SK-N-SH (cell line): ENCODE results near the gene LAMA4. TPM values are rescaled to one million over a fixed set of nuclear protein-coding genes. Genes with fewer than 3 reads are reported as not detected.

Experiments used
- CTCF ChIA-PET: fragments of 300-600, 350-600 bp; formaldehyde crosslinking; extraction: SDS; loops from one replicate; lab custom pipeline; 2021; lab: Yijun Ruan, JAX
- POLR2A ChIA-PET: fragments of 350-600 bp; sonication (Branson Sonifier 250); formaldehyde crosslinking; extraction: SDS; loops from one replicate; lab custom pipeline; 2020; ENCODE audit warnings: antibody characterized with exemption, inconsistent platforms; lab: Yijun Ruan, JAX
- DNase-seq: peaks from one replicate; pipeline ENCODE4 v3.0.0; 2012
- H2AFZ ChIP-seq: fragments of 200-600 bp; sonication (generic); 2 replicates; pipeline ENCODE4 v1.8.1; 2016; ENCODE audit warnings: antibody characterized with exemption, mild to moderate bottlenecking, low read depth
- H3F3A ChIP-seq: fragments of 200-600 bp; sonication (generic); replicated peaks from 2 replicates; pipeline ENCODE3; 2016; ENCODE audit warnings: antibody characterized with exemption, mild to moderate bottlenecking; ENCODE audit not compliant: insufficient read depth
- H3K27ac ChIP-seq, 2 experiments: fragments of 200-500 bp in 1 of 2; fragments of 200-600 bp in 1 of 2; sonication (Bioruptor generic) in 1 of 2; sonication (generic), shearing (Covaris generic) in 1 of 2; 2 replicates each; pipeline versions ENCODE4 v1.5.1 to v1.6.1; 2014 to 2016; ENCODE audit warnings: low read depth in 2 of 2, inconsistent platforms in 1 of 2, low read length in 1 of 2, mild to moderate bottlenecking in 1 of 2, mixed read lengths in 1 of 2
- H3K27me3 ChIP-seq: fragments of 200-600 bp; sonication (generic), shearing (Covaris generic); 2 replicates; pipeline ENCODE4 v1.6.1; 2016; ENCODE audit warnings: mixed run types; ENCODE audit not compliant: insufficient read depth
- H3K36me3 ChIP-seq, 2 experiments: fragments of 200-500 bp in 1 of 2; fragments of 200-600 bp in 1 of 2; sonication (Bioruptor generic) in 1 of 2; sonication (generic) in 1 of 2; replicated peaks in 1 of 2; 2 replicates each; pipeline versions ENCODE3 to v1.5.1; 2014 to 2016; ENCODE audit warnings: low read length in 1 of 2, mild to moderate bottlenecking in 1 of 2; ENCODE audit not compliant: insufficient read depth in 2 of 2, control insufficient read depth in 1 of 2
- H3K4me1 ChIP-seq, 2 experiments: fragments of 200-500 bp in 1 of 2; fragments of 200-600 bp in 1 of 2; sonication (Bioruptor generic) in 1 of 2; sonication (generic), shearing (Covaris generic) in 1 of 2; 2 replicates each; pipeline versions ENCODE4 v1.5.1 to v1.6.1; 2014 to 2016; ENCODE audit warnings: low read depth in 1 of 2, low read length in 1 of 2, mixed run types in 1 of 2; ENCODE audit not compliant: insufficient read depth in 2 of 2, control insufficient read depth in 1 of 2
- H3K4me2 ChIP-seq: fragments of 200-600 bp; sonication (generic), shearing (Covaris generic); 2 replicates; pipeline ENCODE4 v1.6.1; 2017; ENCODE audit warnings: mixed run types
- H3K4me3 ChIP-seq, 2 experiments: fragments of 200-500 bp in 1 of 2; fragments of 200-600 bp in 1 of 2; sonication (Bioruptor generic) in 1 of 2; sonication (generic), shearing (Covaris generic) in 1 of 2; 2 replicates each; pipeline versions ENCODE4 v1.5.1 to v1.8.1; 2014 to 2016; ENCODE audit warnings: low read depth in 2 of 2, inconsistent platforms in 1 of 2, low read length in 1 of 2, mild to moderate bottlenecking in 1 of 2, mixed read lengths in 1 of 2, moderate library complexity in 1 of 2
- H3K79me2 ChIP-seq: fragments of 200-600 bp; sonication (generic); 2 replicates; pipeline ENCODE4 v1.8.1; 2017; ENCODE audit warnings: mild to moderate bottlenecking; ENCODE audit not compliant: insufficient read depth
- H3K9ac ChIP-seq: fragments of 200-600 bp; sonication (generic); 2 replicates; pipeline ENCODE4 v1.6.1; 2017; ENCODE audit warnings: mixed run types
- H3K9me2 ChIP-seq: fragments of 200-600 bp; sonication (generic); 2 replicates; pipeline ENCODE4 v1.6.1; 2017; ENCODE audit warnings: mixed run types
- H3K9me3 ChIP-seq: fragments of 200-600 bp; sonication (generic); 2 replicates; pipeline ENCODE4 v1.6.1; 2017; ENCODE audit warnings: mixed run types, mild to moderate bottlenecking, moderate library complexity
- H4K20me1 ChIP-seq: fragments of 200-600 bp; sonication (generic); 2 replicates; pipeline ENCODE4 v1.6.1; 2017; ENCODE audit warnings: mild to moderate bottlenecking, mixed run types; ENCODE audit not compliant: insufficient read depth
- CHD2 ChIP-seq: fragments of 150-350 bp; IDR thresholded peaks from 2 replicates; pipeline ENCODE4 v1.6.1; 2018; ENCODE audit warnings: low read length; ENCODE audit not compliant: partially characterized antibody
- EP300 ChIP-seq, 2 experiments: IDR thresholded peaks; 2 replicates each; pipeline versions ENCODE4 v1.4.0 to v1.6.1; 2012; ENCODE audit warnings: borderline replicate concordance in 1 of 2, low read depth in 1 of 2, low read length in 1 of 2
- FOXJ3 ChIP-seq: sonication (generic); formaldehyde crosslinking; IDR thresholded peaks from 2 replicates; pipeline ENCODE4 v1.5.1; 2020; ENCODE audit warnings: mild to moderate bottlenecking, missing genetic modification reagents
- JUND ChIP-seq: IDR thresholded peaks from 2 replicates; pipeline ENCODE4 v1.4.0; 2012
- MEF2A ChIP-seq: IDR thresholded peaks from 2 replicates; pipeline ENCODE4 v1.4.0; 2012; ENCODE audit warnings: low read depth, borderline replicate concordance
- MXI1 ChIP-seq: IDR thresholded peaks from 2 replicates; pipeline ENCODE4 v1.6.1; 2012; ENCODE audit warnings: mild to moderate bottlenecking, low read depth, low read length, improper control_type of control experiment
- NFIC ChIP-seq: IDR thresholded peaks from 2 replicates; pipeline ENCODE4 v1.4.0; 2012; ENCODE audit warnings: borderline replicate concordance
- NRF1 ChIP-seq: IDR thresholded peaks from 2 replicates; pipeline ENCODE4 v1.6.1; 2012; ENCODE audit warnings: low read depth, mild to moderate bottlenecking, low read length
- POLR2AphosphoS5 ChIP-seq: IDR thresholded peaks from 2 replicates; pipeline ENCODE4 v1.6.1; 2012; ENCODE audit warnings: low read depth, low read length
- RFX5 ChIP-seq: IDR thresholded peaks from 2 replicates; pipeline ENCODE4 v1.6.1; 2012; ENCODE audit warnings: mild to moderate bottlenecking, improper control_type of control experiment, low read length
- SIN3A ChIP-seq: IDR thresholded peaks from 2 replicates; pipeline ENCODE4 v1.6.1; 2012; ENCODE audit warnings: low read depth, mild to moderate bottlenecking, low read length, moderate library complexity, borderline replicate concordance
- TAF1 ChIP-seq: IDR thresholded peaks from 2 replicates; pipeline ENCODE4 v1.6.1; 2012; ENCODE audit warnings: low read depth, mild to moderate bottlenecking, low read length, moderate library complexity, borderline replicate concordance
- TCF12 ChIP-seq: IDR thresholded peaks from 2 replicates; pipeline ENCODE4 v1.4.0; 2012
- WGBS: methylation state at CpG from one replicate; pipeline ENCODE4 v1.1.6; 2017; ENCODE audit warnings: low lambda C conversion rate; 5-methylcytosine and 5-hydroxymethylcytosine counted together
- polyA plus RNA-seq, 3 experiments: library from polyadenylated mRNA; depleted of rRNA; stranded (reverse); fragments of >200 nt; gene quantifications; 2 replicates each; pipeline ENCODE4 v1.2.3, GENCODE V29; 2012
- TF ChIP-seq, protein P1 (sequence below): IDR thresholded peaks from 2 replicates; pipeline ENCODE4 v1.4.0; 2012; ENCODE audit warnings: low read depth, borderline replicate concordance
- TF ChIP-seq, protein P2 (sequence below): IDR thresholded peaks from 2 replicates; pipeline ENCODE4 v1.6.1; 2012; ENCODE audit warnings: mild to moderate bottlenecking, low read depth, low read length, moderate library complexity
- TF ChIP-seq, protein P3 (sequence below): fragments of 200-600 bp; sonication (generic); IDR thresholded peaks from 2 replicates; pipeline ENCODE4 v1.6.1; 2017; ENCODE audit warnings: antibody characterized with exemption, mild to moderate bottlenecking, moderate library complexity

LAMA4 gene
- polyA plus RNA-seq, 1 of the 3 experiments (the other 2 are of a cell fraction) = 9.4 TPM

DNA sequence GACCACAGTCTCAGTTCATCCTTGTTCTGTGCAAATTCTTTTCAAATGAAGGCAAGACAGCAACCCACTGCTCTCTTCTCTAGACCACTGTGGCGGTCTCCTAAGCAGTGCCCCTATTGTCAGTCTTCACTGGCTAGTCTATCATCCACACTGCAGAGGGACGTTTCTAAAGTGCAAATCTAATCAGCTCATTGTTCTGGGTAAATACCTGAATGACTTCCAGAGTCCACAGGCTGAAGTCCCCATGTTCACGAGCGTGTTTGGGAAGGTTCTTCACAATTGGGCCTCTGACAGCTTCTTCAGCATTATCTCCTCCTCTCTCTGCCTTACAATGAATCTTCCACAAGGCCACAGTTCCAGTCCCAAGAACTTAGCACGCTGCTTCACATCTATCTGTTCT is 73.2 kb downstream of the LAMA4 start:
- 89% methylated on average over 5 of the region's 5 CpGs for WGBS
- no peak for TF ChIP-seq NRF1
- no peak for TF ChIP-seq FOXJ3 (CRISPR knock-in tag)
- TF ChIP-seq, protein P1, sequence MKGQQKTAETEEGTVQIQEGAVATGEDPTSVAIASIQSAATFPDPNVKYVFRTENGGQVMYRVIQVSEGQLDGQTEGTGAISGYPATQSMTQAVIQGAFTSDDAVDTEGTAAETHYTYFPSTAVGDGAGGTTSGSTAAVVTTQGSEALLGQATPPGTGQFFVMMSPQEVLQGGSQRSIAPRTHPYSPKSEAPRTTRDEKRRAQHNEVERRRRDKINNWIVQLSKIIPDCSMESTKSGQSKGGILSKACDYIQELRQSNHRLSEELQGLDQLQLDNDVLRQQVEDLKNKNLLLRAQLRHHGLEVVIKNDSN = no peak
- TF ChIP-seq MXI1 = no peak
- TF ChIP-seq, protein P2, sequence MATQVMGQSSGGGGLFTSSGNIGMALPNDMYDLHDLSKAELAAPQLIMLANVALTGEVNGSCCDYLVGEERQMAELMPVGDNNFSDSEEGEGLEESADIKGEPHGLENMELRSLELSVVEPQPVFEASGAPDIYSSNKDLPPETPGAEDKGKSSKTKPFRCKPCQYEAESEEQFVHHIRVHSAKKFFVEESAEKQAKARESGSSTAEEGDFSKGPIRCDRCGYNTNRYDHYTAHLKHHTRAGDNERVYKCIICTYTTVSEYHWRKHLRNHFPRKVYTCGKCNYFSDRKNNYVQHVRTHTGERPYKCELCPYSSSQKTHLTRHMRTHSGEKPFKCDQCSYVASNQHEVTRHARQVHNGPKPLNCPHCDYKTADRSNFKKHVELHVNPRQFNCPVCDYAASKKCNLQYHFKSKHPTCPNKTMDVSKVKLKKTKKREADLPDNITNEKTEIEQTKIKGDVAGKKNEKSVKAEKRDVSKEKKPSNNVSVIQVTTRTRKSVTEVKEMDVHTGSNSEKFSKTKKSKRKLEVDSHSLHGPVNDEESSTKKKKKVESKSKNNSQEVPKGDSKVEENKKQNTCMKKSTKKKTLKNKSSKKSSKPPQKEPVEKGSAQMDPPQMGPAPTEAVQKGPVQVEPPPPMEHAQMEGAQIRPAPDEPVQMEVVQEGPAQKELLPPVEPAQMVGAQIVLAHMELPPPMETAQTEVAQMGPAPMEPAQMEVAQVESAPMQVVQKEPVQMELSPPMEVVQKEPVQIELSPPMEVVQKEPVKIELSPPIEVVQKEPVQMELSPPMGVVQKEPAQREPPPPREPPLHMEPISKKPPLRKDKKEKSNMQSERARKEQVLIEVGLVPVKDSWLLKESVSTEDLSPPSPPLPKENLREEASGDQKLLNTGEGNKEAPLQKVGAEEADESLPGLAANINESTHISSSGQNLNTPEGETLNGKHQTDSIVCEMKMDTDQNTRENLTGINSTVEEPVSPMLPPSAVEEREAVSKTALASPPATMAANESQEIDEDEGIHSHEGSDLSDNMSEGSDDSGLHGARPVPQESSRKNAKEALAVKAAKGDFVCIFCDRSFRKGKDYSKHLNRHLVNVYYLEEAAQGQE = no peak
- TF ChIP-seq SIN3A = no peak
- TF ChIP-seq, protein P3, sequence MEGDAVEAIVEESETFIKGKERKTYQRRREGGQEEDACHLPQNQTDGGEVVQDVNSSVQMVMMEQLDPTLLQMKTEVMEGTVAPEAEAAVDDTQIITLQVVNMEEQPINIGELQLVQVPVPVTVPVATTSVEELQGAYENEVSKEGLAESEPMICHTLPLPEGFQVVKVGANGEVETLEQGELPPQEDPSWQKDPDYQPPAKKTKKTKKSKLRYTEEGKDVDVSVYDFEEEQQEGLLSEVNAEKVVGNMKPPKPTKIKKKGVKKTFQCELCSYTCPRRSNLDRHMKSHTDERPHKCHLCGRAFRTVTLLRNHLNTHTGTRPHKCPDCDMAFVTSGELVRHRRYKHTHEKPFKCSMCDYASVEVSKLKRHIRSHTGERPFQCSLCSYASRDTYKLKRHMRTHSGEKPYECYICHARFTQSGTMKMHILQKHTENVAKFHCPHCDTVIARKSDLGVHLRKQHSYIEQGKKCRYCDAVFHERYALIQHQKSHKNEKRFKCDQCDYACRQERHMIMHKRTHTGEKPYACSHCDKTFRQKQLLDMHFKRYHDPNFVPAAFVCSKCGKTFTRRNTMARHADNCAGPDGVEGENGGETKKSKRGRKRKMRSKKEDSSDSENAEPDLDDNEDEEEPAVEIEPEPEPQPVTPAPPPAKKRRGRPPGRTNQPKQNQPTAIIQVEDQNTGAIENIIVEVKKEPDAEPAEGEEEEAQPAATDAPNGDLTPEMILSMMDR = no peak
- TF ChIP-seq NFIC = no peak
- no peak for TF ChIP-seq EP300 (IDR thresholded peaks at IDR 0.05; ENCODE audit: borderline replicate concordance in 1 of 2, low read depth in 1 of 2, low read length in 1 of 2)
- TF ChIP-seq TCF12 = no peak
- no peak for TF ChIP-seq MEF2A
- no peak for TF ChIP-seq JUND
- TF ChIP-seq CHD2 = no peak
- no peak for TF ChIP-seq RFX5
- TF ChIP-seq POLR2AphosphoS5 = no peak
- no peak for TF ChIP-seq TAF1
- H3K79me2 ChIP-seq = no peaks in the 10 kb centered on the region
- H3F3A ChIP-seq = no peaks in the 10 kb centered on the region
- no peak overlapping the region for H3K4me2 ChIP-seq
- H3K9ac ChIP-seq = no peak overlapping the region
- no peaks in the 10 kb centered on the region for H3K27me3 ChIP-seq
- H3K9me3 ChIP-seq = no peaks in the 10 kb centered on the region
- ChIA-PET POLR2A (interaction anchor here (0.6 kb wide), 1 partner anchor 130 kb away, joined by 3 read pairs; no protein-coding TSS in a partner anchor), CTCF (interaction anchor here (0.6 to 3.7 kb wide), 17 partner anchors 14 to 183 kb away, joined by 3 to 111 read pairs (median 13); no protein-coding TSS in a partner anchor)
- no peaks in the 10 kb centered on the region; a peak in 2 of 4 replicates for H3K4me1 ChIP-seq
- DNase-seq = no peak
- H2AFZ ChIP-seq = no peak overlapping the region
- H3K4me3 ChIP-seq = no peak overlapping the region
- no peaks in the 10 kb centered on the region for H3K9me2 ChIP-seq
- peak overlapping the region in 1 of 2 experiments; percentile 43; a peak in 2 of 4 replicates for H3K27ac ChIP-seq
- peaks cover 0 to 7% of the 10 kb centered on the region in 2 experiments for H3K36me3 ChIP-seq
- no peaks in the 10 kb centered on the region for H4K20me1 ChIP-seq
